Osteoblast (primary cell): ENCODE measurements around the gene CIB2. TPM values are rescaled to one million over a fixed set of nuclear protein-coding genes. Genes with fewer than 3 reads are reported as not detected.

Experiments
- DNase-seq: peaks from one replicate; pipeline ENCODE4 v3.0.0; 2011; ENCODE audit warnings: low spot score, mixed read lengths; ENCODE audit not compliant: insufficient read length; ENCODE audit errors: missing footprints
- H2AFZ ChIP-seq: 2 replicates; pipeline ENCODE4 v1.6.0; 2011; ENCODE audit warnings: mild to moderate bottlenecking, low read length
- H3K27ac ChIP-seq: 2 replicates; pipeline ENCODE4 v1.5.1; 2011; ENCODE audit warnings: mild to moderate bottlenecking, low read depth, low read length, moderate library complexity
- H3K27me3 ChIP-seq: 2 replicates; pipeline ENCODE4 v1.6.0; 2012; ENCODE audit warnings: mild to moderate bottlenecking, control low read depth, inconsistent platforms, low read length, moderate library complexity; ENCODE audit not compliant: insufficient read depth
- H3K36me3 ChIP-seq: 2 replicates; pipeline ENCODE4 v1.5.1; 2011; ENCODE audit warnings: mild to moderate bottlenecking, low read length, control low read depth, moderate library complexity; ENCODE audit not compliant: insufficient read depth
- H3K4me1 ChIP-seq: 2 replicates; pipeline ENCODE4 v1.5.1; 2011; ENCODE audit warnings: mild to moderate bottlenecking, low read length, control low read depth, moderate library complexity; ENCODE audit not compliant: insufficient read depth
- H3K4me2 ChIP-seq: 2 replicates; pipeline ENCODE4 v1.6.0; 2011; ENCODE audit warnings: mild to moderate bottlenecking, low read length; ENCODE audit not compliant: insufficient read depth
- H3K4me3 ChIP-seq: fragments of 200-600 bp; sonication (generic); 3 replicates; pipeline ENCODE4 v1.5.1; 2012; ENCODE audit warnings: mild to moderate bottlenecking, low read length, inconsistent platforms; ENCODE audit not compliant: insufficient read depth
- H3K79me2 ChIP-seq: 2 replicates; pipeline ENCODE4 v1.6.0; 2012; ENCODE audit warnings: mild to moderate bottlenecking, low read length, control low read depth, inconsistent platforms; ENCODE audit not compliant: insufficient read depth
- H3K9me3 ChIP-seq: 2 replicates; pipeline ENCODE4 v1.5.1; 2011; ENCODE audit warnings: low read depth, low read length, control low read depth
- H4K20me1 ChIP-seq: 2 replicates; pipeline ENCODE4 v1.6.0; 2012; ENCODE audit warnings: mild to moderate bottlenecking, low read length, control low read depth; ENCODE audit not compliant: insufficient read depth
- total RNA-seq: library from RNA; depleted of rRNA; stranded (reverse); fragments of >200 nt; gene quantifications from 2 replicates; pipeline ENCODE4 v1.2.3, GENCODE V29; 2012
- TF ChIP-seq, protein P1 (sequence below): IDR thresholded peaks from 2 replicates; pipeline ENCODE4 v1.5.1; 2011; ENCODE audit warnings: mild to moderate bottlenecking, low read depth, low read length, moderate library complexity; ENCODE audit errors: extremely low read depth

The CIB2 gene
- total RNA-seq, 1 donor = 2.2 TPM

DNA sequence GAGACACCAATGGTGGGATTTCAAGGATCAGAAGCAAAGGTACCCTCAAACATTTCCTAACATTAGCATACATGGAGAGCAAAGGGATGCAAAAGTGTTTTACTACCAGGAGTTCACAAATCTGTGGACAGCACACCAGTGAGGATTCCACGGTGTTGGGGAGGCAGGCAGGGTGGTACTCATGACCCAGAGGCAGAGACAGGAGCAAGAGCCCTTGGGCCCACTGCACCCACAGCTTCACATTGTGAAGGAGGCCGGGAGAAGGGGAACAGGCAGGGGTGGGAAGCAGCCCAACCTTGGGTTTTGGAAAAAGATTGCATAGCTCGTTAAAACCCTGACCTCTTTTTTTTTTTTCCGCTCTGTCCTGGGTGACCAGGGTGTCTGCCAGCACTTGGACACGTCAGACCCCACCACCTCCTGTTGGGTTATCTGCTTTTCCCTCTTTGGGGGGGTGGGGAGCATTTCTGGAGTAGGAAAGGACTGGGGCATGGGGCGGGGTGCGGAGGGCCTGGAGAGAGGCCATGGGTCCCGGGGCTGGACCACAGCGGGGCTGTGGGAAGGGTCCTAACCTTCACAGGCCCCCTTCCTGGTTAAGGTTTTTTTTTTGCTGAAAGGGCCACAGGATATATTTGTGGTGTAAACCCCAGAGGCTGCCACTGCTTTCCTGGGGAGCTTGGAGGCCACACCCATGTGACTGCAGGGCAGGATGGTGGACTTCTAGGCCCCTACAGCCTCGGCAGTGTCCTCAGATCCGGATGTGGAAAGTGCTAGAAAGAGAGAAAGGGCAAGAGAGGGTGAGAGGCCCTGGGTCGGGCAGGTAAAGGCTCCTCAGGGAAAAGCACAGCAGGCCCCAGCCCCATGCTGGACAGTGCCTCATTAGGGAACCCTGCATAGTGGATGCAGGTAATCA lies 26.4 kb downstream of the CIB2 start:
- Histone ChIP-seq H3K4me1 (peaks cover 5% of the 10 kb centered on the region), H3K79me2 (no peaks in the 10 kb centered on the region), H3K9me3 (no peaks in the 10 kb centered on the region), H4K20me1 (no peaks in the 10 kb centered on the region), H3K36me3 (no peaks in the 10 kb centered on the region), H3K27ac (no peak overlapping the region), H2AFZ (no peak overlapping the region), H3K4me3 (no peak overlapping the region), H3K27me3 (no peaks in the 10 kb centered on the region), H3K4me2 (no peak overlapping the region)
- DNase-seq = no peak
- TF ChIP-seq, protein P1, sequence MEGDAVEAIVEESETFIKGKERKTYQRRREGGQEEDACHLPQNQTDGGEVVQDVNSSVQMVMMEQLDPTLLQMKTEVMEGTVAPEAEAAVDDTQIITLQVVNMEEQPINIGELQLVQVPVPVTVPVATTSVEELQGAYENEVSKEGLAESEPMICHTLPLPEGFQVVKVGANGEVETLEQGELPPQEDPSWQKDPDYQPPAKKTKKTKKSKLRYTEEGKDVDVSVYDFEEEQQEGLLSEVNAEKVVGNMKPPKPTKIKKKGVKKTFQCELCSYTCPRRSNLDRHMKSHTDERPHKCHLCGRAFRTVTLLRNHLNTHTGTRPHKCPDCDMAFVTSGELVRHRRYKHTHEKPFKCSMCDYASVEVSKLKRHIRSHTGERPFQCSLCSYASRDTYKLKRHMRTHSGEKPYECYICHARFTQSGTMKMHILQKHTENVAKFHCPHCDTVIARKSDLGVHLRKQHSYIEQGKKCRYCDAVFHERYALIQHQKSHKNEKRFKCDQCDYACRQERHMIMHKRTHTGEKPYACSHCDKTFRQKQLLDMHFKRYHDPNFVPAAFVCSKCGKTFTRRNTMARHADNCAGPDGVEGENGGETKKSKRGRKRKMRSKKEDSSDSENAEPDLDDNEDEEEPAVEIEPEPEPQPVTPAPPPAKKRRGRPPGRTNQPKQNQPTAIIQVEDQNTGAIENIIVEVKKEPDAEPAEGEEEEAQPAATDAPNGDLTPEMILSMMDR = no peak

DNA sequence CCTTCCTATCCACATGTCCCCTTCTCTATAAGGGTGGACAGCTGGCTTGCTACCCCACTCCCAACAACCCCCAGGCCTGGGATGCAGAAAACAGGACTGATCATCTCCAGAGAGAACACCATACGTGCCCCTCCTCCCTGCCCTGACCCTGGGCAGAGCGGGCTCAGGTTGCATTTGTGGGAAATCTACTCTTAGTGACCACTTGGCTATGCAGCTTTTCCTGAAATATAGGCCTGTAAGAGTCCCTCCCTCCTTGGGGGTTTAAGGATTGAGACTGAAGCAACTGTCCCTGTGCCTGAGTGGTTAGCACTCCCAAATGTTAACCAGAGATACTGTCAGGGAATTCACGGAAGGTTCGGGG lies 27.1 kb downstream of the CIB2 start:
- no peaks in the 10 kb centered on the region for H4K20me1 ChIP-seq
- H3K27me3 ChIP-seq = no peaks in the 10 kb centered on the region

DNA sequence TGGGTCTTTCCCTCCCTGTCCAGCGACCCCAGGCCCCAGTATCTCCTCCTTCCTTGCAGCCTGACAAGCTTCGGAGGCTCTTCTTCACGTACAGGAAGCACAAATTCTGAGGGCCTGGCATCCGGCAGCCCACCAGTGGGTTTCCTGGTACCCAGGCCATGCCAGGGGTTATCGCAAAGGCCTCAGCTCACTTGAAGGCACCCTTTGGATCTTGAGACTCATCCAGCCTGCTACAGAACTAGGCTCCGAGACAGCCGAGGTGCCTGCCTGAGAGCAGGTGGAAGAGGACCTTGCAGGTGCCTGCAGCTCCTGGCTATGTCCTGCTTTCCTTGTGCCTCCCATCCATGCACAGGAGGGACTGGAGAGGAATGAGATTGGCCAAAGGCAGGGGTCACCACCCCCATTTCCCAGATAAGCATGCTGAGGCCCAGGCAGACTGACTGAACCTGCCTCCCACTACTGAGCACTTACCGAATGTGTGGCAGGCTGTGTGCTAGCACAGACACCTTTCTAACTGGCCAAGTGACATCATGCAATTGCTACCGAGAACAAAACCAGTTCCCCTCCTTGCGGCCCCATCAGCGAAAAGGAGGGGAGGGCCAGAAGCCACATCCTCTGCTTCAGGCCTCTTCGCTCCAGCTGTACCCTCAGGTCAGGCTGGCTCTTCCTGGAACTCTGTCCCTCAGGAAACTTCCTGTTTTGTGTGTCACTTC lies 27.7 kb downstream of the CIB2 start:
- Histone ChIP-seq H4K20me1 (no peaks in the 10 kb centered on the region), H2AFZ (no peak overlapping the region), H3K4me2 (no peak overlapping the region), H3K9me3 (no peaks in the 10 kb centered on the region), H3K36me3 (no peaks in the 10 kb centered on the region), H3K27me3 (no peaks in the 10 kb centered on the region), H3K79me2 (no peaks in the 10 kb centered on the region), H3K27ac (no peak overlapping the region), H3K4me1 (peaks cover 5% of the 10 kb centered on the region), H3K4me3 (no peak overlapping the region)
- TF ChIP-seq, protein P1 = no peak
- no peak for DNase-seq

More for the DNA sequence above, 27.1 kb downstream of the CIB2 start:
- H3K4me2 ChIP-seq = no peak overlapping the region
- H3K79me2 ChIP-seq = no peaks in the 10 kb centered on the region
- no peak overlapping the region for H3K4me3 ChIP-seq
- TF ChIP-seq, protein P1 = no peak
- DNase-seq = no peak
- no peaks in the 10 kb centered on the region for H3K36me3 ChIP-seq
- H3K4me1 ChIP-seq = peaks cover 5% of the 10 kb centered on the region
- no peaks in the 10 kb centered on the region for H3K9me3 ChIP-seq
- no peak overlapping the region for H2AFZ ChIP-seq
- H3K27ac ChIP-seq = no peak overlapping the region

DNA sequence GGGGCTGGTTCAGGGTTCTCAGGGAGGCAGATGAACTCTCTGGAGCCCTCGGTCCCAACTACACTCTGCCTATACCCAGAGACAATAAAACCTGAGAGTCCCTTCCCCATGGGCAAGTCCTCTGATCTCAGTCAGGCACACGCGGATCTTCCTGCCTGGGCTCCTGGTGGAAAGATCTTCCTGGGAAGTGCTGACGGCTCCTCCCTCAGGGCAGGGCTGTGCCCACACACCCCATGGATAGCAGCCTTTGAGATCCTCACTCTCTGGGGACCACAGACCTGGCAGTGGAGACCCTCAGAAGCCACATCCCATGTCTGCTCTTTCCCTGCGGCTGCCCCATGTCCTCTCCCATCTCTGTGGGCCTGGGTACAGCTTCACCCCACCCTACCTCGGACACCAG lies 28.5 kb downstream of the CIB2 start:
- H3K4me2 ChIP-seq = no peak overlapping the region
- no peak overlapping the region for H3K4me3 ChIP-seq
- no peak overlapping the region for H3K27ac ChIP-seq
- peaks cover 5% of the 10 kb centered on the region for H3K4me1 ChIP-seq
- H3K79me2 ChIP-seq = no peaks in the 10 kb centered on the region
- H3K27me3 ChIP-seq = no peaks in the 10 kb centered on the region
- no peaks in the 10 kb centered on the region for H3K9me3 ChIP-seq
- no peak overlapping the region for H2AFZ ChIP-seq
- TF ChIP-seq, protein P1 = no peak
- no peak for DNase-seq
- no peaks in the 10 kb centered on the region for H4K20me1 ChIP-seq
- H3K36me3 ChIP-seq = no peaks in the 10 kb centered on the region
